NCI-H2171 treated with DMSO at 0.1 percent for 48 hours (cell line): ENCODE measurements around the gene MS4A6A.
"Not testable (repeated sequence)": the region's sequence is repeated elsewhere in the genome, so short reads cannot be mapped to it uniquely, and the experiment has no call there.

Experiments used
- DNase-seq: peaks from one replicate; lab custom pipeline; 2025; lab: John Stamatoyannopoulos, UW

MS4A6A gene

GRCh38 chr11:60183591-60184205 lies 815 bp upstream of the MS4A6A start:
- no peak for DNase-seq

GRCh38 chr11:60175860-60176275 lies 7.0 kb downstream of the MS4A6A start:
- no peak for DNase-seq

GRCh38 chr11:60172011-60172410 lies 10.9 kb downstream of the MS4A6A start:
- DNase-seq: no peak

GRCh38 chr11:60170566-60170965 lies 12.3 kb downstream of the MS4A6A start:
- no peak for DNase-seq

GRCh38 chr11:60169264-60169915 lies 13.5 kb downstream of the MS4A6A start:
- DNase-seq: no peak

GRCh38 chr11:60168306-60168705 lies 14.6 kb downstream of the MS4A6A start:
- no peak for DNase-seq

- DNase-seq: no peak
Measured at GRCh38 chr11:60165951-60166350, 16.9 kb downstream of the MS4A6A start.

GRCh38 chr11:60165538-60165937 lies 17.3 kb downstream of the MS4A6A start:
- DNase-seq: no peak

GRCh38 chr11:60164550-60165075 lies 18.3 kb downstream of the MS4A6A start:
- no peak for DNase-seq

GRCh38 chr11:60161766-60162165 lies 21.1 kb downstream of the MS4A6A start:
- no peak for DNase-seq

GRCh38 chr11:60161107-60161506 lies 21.8 kb downstream of the MS4A6A start:
- no peak for DNase-seq

GRCh38 chr11:60159868-60160267 lies 23.0 kb downstream of the MS4A6A start:
- no peak for DNase-seq

- no peak for DNase-seq
Measured at GRCh38 chr11:60159284-60159683, 23.6 kb downstream of the MS4A6A start.

GRCh38 chr11:60158636-60159035 lies 24.2 kb downstream of the MS4A6A start:
- no peak for DNase-seq

GRCh38 chr11:60155931-60156330 lies 27.0 kb downstream of the MS4A6A start:
- DNase-seq: no peak

- not testable (repeated sequence) for DNase-seq
Measured at GRCh38 chr11:60152727-60153126, 30.2 kb downstream of the MS4A6A start.

GRCh38 chr11:60150279-60150678 lies 32.6 kb downstream of the MS4A6A start:
- DNase-seq: no peak

- DNase-seq: no peak
Measured at GRCh38 chr11:60145677-60146076, 37.2 kb downstream of the MS4A6A start.

- DNase-seq: no peak
Measured at GRCh38 chr11:60143768-60144167, 39.1 kb downstream of the MS4A6A start.

GRCh38 chr11:60133917-60134316 lies 49.0 kb downstream of the MS4A6A start:
- DNase-seq: no peak

- DNase-seq: no peak
Measured at GRCh38 chr11:60131912-60132311, 51.0 kb downstream of the MS4A6A start.

- no peak for DNase-seq
Measured at GRCh38 chr11:60130496-60130895, 52.4 kb downstream of the MS4A6A start.

GRCh38 chr11:60129853-60130252 lies 53.0 kb downstream of the MS4A6A start:
- DNase-seq: no peak

- not testable (repeated sequence) for DNase-seq
Measured at GRCh38 chr11:60128866-60129265, 54.0 kb downstream of the MS4A6A start.
